ENCODE results near the gene BBS7.

GRCh38 chr4:121817701-121818100, 52.6 kb downstream of the BBS7 start:
- TF ChIP-seq CTCF (conservative IDR thresholded peaks at IDR 0.05; ENCODE audit: low read length): no peak
- TF ChIP-seq EZH2phosphoT487 (IDR thresholded peaks at IDR 0.05; ENCODE audit: borderline replicate concordance): no peak

All from Loucy (cell line).